ENCODE measurements around the gene FAM120B.

FAM120B gene

DNA sequence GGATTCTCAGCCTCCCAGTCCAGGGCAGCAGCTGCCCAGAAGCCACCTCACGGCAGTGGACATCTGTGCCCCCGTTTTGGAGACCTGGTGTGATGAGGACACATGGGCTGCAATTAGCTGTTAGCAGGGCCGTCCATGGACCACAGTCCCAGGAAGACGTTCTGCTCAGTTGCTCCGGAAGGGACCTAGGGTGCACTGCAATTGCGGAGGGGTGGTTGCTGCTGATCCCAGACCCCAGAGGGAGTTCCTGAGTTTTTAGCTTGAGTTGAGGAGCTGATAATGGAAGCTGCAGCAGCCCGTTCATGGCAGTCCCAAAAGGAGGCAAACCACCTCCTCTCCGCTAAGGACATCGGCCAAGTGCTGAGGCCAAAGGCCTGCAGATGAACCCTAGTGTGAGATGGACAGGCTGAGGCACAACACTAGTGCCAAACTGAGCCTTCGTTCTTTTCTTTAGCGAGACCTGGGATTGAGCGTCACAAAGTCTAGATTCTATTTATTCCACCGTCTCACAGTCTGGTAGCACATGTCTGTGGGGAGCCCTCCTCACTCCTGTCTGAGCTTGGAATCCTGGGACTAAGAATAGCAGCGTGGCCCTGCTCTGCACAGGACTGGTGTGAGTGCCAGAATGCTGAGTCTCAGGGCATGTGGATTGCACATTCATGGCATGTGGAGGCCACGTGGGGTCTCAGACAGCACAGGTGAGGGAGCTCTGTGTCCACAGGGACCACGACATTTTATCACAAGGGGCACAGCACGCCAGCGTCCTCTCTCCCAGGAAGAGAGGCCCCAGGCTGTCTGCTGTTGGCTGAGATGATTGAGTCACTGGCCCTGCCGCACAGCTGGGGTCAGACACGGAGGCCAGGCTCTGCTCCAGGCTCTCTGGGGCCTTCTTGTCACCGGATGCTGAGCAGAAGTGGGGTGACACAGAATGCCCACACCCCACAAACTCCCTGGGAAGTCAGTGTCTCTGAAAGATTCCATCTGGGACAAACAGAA lies 133.1 kb downstream of the FAM120B start:
- no peak overlapping the region for H3K4me3 ChIP-seq (ENCODE audit: low read depth, low read length)

DNA sequence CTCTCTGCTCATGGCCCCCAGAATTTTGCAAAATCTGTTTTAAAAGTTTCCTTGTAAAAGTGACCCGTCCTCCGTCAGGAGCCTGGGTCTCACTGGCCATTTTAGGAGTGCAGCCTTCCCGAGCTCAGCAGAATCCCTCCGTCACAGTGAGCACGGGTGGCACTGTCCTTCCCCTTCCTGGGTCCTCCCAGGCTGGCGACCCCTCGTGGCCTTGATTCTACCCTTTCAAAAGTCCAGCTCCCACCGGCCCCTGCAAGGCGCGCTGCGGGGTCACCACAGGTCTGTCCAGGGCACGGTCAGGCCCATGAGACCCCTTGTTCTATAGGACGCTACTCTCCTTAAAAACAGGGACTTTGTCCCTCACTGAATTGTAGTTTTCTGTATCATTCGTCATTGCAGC lies 133.9 kb downstream of the FAM120B start:
- no peak overlapping the region for H3K4me3 ChIP-seq (ENCODE audit: low read depth, low read length)

DNA sequence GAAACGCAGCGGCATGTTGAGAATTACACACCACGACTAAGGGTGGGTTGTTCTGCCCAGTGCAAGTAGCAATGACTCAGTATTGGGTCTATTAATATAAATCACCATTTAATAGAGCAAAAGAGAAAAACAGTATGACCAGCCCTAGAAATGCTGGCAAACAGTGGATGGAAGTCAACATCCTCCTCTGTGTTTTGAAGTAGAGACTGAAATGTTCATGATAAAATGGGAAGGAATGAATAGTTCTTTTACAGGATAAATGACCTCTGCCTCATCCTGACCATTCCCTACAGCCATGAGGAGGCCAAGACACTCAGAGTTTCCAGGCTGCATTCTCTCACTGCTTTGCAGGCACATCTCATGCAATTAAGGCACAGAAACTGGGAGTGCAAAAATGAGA lies 134.8 kb downstream of the FAM120B start:
- H3K4me3 ChIP-seq (ENCODE audit: low read depth, low read length) = no peak overlapping the region

DNA sequence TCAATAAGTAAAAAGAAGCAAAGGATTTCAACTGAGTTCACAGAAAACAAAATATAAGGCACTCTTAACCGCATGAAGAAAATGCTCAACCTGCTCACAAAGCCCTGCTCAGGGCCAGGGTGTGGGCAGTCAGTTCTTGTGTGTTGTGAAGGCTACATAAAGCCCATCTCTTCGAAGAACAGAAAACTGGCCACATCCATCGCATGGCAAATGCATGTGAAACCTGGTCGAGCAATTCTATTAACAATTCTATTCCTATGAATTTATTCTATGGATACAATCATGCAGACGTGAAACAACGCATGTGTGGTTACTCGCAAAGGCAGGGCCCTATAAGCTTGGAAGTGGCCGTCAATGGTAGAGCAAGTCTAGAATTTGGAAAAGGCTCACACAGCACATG lies 136.0 kb downstream of the FAM120B start:
- no peak overlapping the region for H3K4me3 ChIP-seq (ENCODE audit: low read depth, low read length)

DNA sequence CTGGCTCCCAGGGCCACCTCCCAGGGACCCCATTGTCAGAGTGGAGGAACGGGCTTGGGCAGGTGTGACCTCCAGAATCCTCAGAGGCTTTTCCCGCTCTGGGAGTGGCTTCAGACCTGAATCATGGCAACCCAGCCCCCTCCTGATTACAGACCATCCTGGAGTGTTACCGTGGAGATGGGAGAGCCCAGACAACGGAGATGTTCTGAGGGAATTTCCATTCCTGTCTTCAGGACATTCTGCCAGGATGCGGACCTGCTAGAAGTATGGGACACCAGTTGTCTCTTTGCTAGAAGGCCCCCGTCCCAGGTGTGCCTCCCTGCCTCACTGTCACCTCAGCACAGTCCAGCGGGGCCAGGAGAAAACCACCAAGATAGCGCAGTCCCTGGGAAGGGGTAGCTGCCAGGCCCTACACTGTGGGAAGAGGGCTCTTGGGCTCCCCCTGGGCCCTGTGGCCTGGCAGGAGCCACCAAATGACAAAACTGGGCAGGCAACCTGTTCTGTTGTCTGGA lies 136.6 kb downstream of the FAM120B start:
- H3K4me3 ChIP-seq (ENCODE audit: low read depth, low read length) = no peak overlapping the region

DNA sequence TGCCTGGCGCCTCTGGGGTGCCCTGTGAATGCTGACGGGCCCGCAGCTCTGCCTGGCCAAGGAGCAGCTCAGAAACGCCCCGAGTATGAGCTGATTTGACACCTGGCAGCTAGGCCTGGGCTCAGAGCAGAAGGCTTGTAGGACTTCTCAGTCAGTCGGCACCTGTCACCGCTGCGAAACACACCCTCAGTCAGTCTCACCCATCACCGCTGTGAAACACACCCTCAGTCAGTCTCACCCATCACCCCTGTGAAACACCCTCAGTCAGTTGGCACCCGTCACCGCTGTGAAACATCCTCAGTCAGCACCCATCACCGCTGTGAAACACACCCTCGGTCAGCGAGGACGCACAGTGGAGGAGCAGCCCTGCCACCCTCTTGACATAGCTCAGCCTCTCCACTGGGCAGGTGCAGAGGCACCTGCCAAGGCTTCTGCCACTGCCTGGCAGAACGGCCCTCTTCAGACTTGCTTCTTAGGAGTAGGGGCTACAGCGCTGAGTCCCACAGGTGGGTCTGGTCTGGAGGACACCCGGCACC lies 137.6 kb downstream of the FAM120B start:
- no peak overlapping the region for H3K4me3 ChIP-seq (ENCODE audit: low read depth, low read length)

DNA sequence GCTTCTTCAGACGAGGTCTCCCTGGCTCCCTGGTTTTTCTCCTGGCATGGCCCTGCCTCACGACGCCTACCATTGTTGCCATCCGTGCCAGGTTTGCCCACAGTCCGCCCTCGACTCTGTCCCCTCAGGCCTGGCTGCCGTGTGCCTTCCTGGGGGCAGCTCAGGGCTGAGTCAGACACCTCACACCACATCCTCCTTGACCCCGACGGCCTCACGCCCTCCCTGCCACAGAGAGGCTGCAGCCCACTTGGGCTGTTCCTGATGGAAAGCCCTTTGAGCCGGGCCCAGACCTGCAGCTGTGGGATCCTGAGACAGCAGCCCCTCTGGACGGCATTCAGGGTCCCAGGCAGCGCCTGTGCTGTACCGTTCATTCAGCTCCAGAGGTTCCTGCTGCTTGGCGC lies 138.3 kb downstream of the FAM120B start:
- no peak overlapping the region for H3K4me3 ChIP-seq (ENCODE audit: low read depth, low read length)

DNA sequence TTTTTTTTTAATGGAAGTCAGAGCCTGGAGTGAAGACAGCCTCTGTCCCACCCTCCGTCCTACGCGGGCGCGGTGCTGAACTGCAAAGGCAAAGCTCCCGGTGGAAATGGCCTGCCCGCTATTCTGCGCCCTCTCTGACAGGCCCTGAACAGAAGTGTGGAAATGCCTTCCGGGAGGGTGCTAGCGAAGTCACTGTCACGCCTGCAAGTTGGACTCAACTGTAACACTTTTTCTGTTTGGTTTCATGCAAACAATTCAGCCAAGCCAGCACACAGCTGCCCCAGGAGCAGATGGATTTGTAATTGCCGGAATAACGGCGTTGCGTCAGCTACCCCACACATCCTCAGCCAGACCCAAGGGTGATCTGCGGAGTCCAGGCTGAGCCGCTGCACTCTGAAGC lies 138.9 kb downstream of the FAM120B start:
- no peak overlapping the region for H3K4me3 ChIP-seq (ENCODE audit: low read depth, low read length)

DNA sequence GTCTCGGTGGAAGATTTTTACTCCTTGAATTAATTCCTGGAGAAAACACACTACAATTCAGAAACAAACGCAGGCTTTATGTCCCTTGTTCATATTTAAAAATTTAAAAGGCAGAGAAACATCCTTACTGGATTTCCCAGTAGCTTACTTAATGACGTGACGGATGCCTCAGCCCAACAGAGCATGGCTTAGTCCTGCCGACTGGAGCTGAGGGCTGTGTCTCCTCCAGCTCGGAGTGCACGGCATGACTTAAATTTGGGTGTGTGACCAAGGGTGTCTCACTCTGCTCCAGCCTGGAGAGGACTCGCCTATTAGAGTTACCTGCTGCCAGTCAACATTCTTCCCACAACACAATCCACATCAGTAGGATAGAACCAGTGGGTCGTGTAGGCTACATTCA lies 139.4 kb downstream of the FAM120B start:
- no peak overlapping the region for H3K4me3 ChIP-seq (ENCODE audit: low read depth, low read length)

DNA sequence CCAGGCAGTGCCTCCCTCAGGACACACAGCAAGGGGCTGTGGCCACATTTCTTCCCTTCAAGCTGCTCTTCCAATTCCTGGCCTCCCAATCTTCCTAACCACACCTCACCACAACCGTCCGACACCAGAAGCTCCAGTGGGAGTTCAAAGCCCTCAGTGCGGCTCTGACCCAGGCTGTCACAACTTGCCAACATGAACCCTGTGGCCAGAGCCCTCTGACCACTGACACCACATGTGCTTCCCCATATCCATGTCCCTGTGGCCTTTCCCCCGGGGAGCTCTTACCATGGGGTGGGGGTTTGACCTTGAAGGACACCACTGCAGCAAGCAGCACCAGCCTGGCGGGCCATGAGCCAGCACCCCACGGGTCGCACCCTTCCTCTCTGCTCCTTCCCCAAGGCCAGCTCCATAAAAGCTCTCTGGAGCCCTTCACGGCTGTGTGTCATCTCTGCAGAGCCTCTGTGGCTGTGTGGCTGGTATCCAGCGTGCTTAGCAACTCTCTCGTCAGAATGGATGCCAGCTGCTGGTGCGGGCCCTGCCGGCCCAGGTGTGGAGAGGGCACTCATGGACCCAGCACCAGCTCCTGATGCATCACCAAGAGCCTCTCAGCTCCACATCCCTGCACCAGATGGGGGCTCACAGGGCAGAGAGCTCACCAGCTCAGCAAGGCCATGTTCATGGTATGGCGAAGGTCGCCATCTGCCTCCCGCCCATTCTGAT lies 140.4 kb downstream of the FAM120B start:
- no peak overlapping the region for H3K4me3 ChIP-seq (ENCODE audit: low read depth, low read length)

DNA sequence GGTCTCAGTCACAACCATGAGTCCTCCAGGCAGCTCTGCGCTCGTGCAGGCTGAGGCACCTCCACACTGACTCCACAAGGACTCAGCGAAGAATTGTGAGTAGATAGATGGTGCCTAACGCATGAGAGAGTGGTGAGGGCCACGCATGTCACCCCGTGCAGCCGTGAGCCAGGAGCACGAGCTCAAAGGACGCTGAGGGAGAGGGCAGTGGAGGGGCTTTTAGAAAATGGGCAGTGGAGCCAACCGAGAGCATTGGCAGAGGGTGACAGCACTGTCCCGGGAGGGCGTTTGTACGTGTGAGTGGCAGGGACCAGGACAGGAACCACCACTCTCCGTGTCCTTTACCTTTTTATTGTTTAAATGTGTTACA lies 141.0 kb downstream of the FAM120B start:
- H3K4me3 ChIP-seq (ENCODE audit: low read depth, low read length) = no peak overlapping the region

DNA sequence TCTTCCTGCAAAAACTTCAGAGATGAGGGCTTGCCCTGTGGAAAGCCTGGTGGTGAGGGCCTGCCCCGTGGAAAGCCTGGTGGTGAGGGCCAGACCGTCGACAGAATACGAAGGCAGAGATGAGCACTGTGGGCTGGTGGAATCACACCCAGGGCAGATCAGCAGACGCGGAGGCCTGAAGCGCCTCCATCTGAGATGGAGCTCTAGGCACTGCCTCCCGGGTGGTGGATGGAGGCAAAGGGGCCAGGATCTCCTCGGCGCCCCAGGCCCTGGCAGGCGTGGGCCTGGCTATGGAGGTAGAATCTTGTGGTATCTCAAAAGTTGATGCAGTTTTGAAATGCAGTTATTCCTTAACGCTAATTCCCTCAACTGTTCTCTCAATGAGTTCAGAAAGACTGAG lies 141.8 kb downstream of the FAM120B start:
- H3K4me3 ChIP-seq (ENCODE audit: low read depth, low read length) = no peak overlapping the region

DNA sequence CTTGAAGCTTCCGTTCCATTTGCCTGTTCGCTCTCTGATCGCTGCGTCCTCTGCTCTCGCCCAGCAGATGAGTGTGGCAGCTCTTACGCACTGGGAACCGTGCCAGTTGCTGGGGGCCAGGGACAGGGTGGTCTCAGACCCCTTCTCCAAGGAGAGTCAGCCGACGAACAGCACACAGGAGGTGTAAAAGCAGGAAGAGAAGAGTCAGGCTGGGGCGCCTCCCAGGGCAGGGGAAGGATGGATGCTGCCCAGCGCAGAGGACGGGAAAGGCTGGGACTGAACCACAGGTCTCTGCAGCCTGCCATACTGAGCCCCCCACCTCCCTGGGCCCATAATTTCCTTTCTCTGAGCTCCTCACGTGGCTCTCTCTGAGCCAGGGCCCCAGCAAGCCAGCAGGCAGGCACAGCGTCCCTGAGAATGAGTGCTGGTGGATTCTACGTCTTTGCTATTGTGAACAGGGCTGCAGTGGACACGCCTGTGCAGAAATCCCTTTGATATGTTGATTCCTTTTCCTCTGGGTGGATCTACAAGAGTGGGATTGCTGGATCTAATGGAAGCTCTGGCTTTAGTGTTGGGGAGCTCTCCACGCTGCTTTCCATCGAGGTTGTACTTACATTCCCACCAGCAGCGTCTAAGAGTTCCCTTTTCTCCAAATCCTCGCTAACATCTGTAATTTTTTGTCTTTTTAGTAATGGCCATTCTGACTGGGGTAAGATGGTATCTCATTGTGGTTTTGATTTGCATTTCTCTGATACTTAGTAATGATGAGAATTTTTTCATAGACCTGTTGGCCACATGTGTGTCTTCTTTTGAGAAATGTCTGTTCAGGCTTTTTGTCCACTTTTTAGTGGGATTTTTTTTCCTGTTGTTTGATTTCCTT lies 142.4 kb downstream of the FAM120B start:
- H3K4me3 ChIP-seq (ENCODE audit: low read depth, low read length) = no peak overlapping the region

DNA sequence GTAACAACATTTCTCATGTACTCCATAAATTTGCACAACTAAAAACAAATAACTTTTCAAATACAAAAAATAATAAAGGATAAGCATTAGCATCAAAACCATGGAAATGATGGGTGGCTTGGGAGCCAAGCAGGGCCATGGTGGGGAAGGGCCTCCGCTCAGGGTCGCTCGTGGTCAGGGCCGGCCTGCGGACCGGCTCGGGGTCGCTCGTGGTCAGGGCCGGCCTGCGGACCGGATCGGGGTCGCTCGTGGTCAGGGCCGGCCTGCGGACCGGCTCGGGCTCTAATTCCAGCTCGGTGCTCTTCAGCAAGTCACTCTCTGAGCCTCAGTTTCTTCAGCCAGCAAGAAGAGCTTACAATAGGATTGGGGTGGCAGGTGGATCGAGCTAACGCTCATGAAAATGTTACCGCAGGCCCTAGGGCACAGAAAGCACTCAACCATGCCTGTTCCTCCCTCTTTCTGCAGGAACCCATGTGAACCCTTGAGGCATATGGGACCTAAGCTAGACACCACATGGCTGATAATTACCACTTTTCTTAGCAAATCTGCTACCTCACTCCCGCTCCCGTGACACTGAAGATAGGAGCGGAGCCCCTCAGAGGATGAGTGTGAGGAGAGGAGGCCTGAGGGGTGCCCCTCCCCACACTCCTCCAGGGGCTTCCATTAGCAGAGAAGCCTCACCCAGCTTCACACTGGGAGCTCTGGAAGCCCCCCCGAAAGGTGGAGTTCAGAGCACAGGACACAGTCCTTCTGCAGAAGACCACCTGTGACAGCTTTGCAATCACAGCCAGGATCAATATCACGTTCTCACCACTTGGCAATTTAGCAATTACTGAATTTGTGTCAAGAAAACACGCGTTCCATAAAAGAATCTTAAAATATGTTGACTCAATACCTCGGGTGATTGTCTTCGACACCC lies 143.5 kb downstream of the FAM120B start:
- no peak overlapping the region for H3K4me3 ChIP-seq (ENCODE audit: low read depth, low read length)

DNA sequence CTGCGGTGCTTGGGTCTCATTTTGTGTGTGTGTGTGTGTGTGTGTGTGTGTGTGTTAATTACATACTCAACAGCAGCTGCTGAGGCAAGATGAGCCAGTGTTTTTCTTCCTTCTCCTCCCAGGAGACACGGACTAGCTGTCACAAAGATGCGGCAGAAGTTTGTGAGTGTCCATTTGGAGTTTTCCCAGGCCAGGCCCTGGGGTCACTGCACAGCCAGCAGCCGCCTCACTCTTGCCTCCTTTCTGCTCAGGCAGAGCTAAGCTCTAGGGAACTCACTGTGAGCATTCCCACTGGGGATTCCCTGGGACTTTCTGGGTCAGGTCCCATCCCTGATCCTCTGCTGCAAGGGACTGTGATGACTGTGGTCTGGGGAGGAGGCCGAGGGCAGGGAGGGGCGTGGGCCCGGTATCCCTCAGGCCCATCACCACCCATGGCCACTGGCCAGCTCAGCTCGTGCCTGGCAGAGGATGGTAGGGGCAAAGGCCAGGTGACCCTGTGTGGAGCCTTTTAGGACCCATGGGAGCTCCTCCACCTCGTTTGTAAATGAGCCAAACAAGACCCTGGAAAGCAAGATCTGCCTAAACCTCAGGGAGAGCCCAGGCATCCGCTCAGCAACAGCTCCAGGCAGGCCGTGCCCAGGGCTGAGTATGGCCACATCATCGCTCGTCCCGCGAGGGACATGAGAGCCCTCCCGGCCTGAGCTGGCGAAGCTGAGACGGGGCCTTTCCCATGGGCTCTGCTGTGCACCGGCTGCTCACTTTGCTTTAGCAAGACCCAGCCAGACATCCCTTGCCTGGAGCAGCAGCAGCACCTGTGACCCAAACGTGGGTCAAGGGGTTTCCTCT lies 144.6 kb downstream of the FAM120B start:
- no peak overlapping the region for H3K4me3 ChIP-seq (ENCODE audit: low read depth, low read length)

DNA sequence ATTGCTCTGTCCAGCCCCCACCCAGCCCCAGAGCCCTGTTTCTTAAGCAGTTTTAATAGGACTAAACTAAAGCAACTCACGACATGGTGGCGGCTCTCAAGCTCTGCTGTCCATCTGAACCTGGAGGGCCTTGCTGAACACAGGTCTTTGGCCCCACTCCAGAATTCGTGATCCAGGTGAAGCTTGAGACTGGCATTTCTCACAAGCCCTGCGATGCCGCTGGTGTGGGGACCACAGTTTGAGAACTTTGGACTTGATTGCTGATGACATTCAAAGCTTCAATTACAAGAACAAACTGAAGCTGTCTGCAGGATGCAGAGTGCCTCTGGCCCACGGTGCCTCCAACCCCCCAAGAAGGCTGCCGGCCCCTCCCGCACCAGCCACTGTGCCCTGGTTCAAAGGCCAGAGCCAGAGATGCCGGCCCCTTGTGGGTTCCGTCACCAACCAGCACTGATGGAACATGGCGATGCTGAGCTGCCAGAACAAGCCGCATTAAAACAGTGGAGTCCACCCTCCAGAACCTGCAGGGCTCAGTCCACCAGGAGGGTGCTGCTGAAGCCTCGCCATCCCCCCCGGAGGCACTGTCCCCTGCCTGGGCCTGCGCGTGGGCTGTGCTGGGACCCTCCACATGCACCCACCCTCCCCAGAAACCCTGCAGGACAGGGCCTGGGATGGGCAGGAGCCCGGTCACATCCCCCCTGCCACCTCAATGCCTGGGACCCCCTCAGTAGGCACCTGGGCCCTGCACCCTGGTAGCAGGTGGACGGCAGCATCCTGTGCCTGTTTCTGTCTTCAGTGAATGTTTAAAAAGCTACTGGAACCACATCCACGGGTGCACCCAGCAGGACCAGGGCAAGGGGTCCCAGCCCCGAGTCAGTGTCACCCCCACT lies 145.4 kb downstream of the FAM120B start:
- H3K4me3 ChIP-seq (ENCODE audit: low read depth, low read length) = no peak overlapping the region

DNA sequence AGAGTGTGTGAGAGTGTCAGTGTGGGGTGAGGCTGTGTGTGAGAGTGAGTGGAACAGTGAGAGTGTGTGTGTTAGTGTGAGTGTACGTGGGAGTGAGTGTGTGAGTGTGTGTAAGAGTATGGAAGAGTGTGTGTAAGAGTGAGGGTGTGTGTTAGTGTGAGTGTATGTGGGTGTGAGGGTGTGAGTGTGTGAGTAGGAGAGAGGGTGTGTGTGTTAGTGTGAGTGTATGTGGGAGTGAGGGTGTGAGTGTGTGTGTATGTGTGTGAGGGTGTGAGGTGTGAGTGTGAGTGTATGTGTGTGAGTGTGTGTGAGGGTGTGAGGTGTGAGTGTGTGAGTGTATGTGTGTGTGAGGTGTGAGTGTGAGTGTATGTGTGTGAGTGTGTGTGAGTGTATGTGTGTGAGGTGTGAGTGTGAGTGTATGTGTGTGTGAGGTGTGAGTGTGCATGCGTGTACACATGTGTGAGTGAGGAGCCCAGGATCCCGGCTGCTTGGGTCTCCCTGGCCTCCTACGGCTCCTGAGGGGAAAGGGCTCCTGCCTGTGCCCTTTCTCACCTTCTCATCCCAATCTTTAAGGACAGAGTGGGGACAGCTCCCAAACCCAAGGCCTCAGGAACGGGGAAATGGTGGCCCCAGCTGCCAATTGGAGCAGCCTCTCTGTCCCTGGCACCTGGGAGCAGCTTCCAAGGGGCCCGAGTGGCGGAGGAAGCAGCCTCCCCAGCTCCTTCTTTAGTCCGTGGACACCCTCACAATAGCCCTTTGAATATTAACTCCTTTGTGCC lies 146.4 kb downstream of the FAM120B start:
- no peak overlapping the region for H3K4me3 ChIP-seq (ENCODE audit: low read depth, low read length)

Data from iPS-11a (cell line).